NCI-H446 (cell line): ENCODE results near the gene MED7.

Experiments
- DNase-seq, 2 experiments: peaks; one replicate each; lab custom pipeline; 2025; lab: John Stamatoyannopoulos, UW

Gene MED7

GRCh38 chr5:157162919-157163510, 20.4 kb upstream of the MED7 start:
- no peak for DNase-seq

- DNase-seq, result no peak
Measured at GRCh38 chr5:157161996-157162395, 19.3 kb upstream of the MED7 start.

GRCh38 chr5:157160001-157160400, 17.3 kb upstream of the MED7 start:
- no peak for DNase-seq

GRCh38 chr5:157159209-157159751, 16.6 kb upstream of the MED7 start:
- DNase-seq, result no peak

GRCh38 chr5:157157293-157157891, 14.7 kb upstream of the MED7 start:
- no peak for DNase-seq

- DNase-seq, result no peak
Measured at GRCh38 chr5:157155297-157155696, 12.6 kb upstream of the MED7 start.

- no peak for DNase-seq
Measured at GRCh38 chr5:157150995-157151394, 8.3 kb upstream of the MED7 start.

- peak; percentile 14 to 70 for DNase-seq
Measured at GRCh38 chr5:157148734-157149615, 6.3 kb upstream of the MED7 start.

- DNase-seq, result peak; percentile 75 to 85
Measured at GRCh38 chr5:157143127-157143971, 684 bp upstream of the MED7 start.

- DNase-seq, result no peak
Measured at GRCh38 chr5:157137691-157138090, 5.0 kb downstream of the MED7 start.

GRCh38 chr5:157132281-157132612, 10.4 kb downstream of the MED7 start:
- no peak for DNase-seq

- no peak for DNase-seq
Measured at GRCh38 chr5:157130925-157131324, 11.7 kb downstream of the MED7 start.

- no peak for DNase-seq
Measured at GRCh38 chr5:157121709-157122108, 21.0 kb downstream of the MED7 start.

GRCh38 chr5:157120102-157120501, 22.6 kb downstream of the MED7 start:
- no peak for DNase-seq

GRCh38 chr5:157116483-157116954, 26.1 kb downstream of the MED7 start:
- no peak for DNase-seq

- DNase-seq, result no peak
Measured at GRCh38 chr5:157115502-157115901, 27.2 kb downstream of the MED7 start.

- no peak for DNase-seq
Measured at GRCh38 chr5:157115012-157115411, 27.7 kb downstream of the MED7 start.

- no peak for DNase-seq
Measured at GRCh38 chr5:157113002-157113401, 29.7 kb downstream of the MED7 start.

GRCh38 chr5:157109744-157110143, 32.9 kb downstream of the MED7 start:
- DNase-seq, result no peak

GRCh38 chr5:157108976-157109375, 33.7 kb downstream of the MED7 start, which contains the start of gene HAVCR2:
Gene HAVCR2, minus strand, starts transcription at chr5:157109044. Its CDS starts 61 bp downstream, at chr5:157108983.
- no peak for DNase-seq

- DNase-seq, result no peak
Measured at GRCh38 chr5:157107508-157107907, 35.2 kb downstream of the MED7 start.
